ENCODE results near the gene DLD. TPM values are rescaled to one million over a fixed set of nuclear protein-coding genes. Genes with fewer than 3 reads are reported as not detected.

Gene DLD
- total and polyA plus RNA-seq, 2 of the 8 experiments (the other 6 are each of a cell fraction or from before 2014, with no cell fraction given) = 63.7 to 88.5 TPM

DNA sequence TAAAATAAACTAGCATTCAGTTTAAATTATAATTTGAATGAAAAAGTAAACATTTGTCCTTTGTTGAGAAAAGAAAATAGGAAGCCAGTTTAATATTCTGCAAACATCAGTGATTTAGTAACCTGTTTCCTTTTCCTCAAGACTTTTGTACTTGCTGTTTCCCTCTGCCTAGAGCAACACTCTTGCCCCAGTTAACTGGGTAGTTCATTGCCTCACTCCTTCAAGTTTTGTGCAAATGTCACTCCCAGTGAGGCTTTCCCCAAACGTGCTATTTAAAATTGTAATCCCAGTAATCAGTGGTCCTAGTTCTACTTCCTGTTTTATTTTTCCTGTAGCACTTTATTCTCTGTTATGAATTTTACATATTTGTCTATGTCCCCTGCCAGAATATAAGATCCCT, 23.8 kb downstream of the DLD start:
- no peaks in the 10 kb centered on the region for H3K9me3 ChIP-seq (ENCODE audit: insufficient read depth in 2 of 2, low read depth in 1 of 2, low read length in 1 of 2)
- no peak overlapping the region for H2BK120ac ChIP-seq (replicated peaks; ENCODE audit: low read depth, low read length)
- H3K79me1 ChIP-seq (ENCODE audit: low read depth, low read length) = no peaks in the 10 kb centered on the region; the same call in 1 of the 2 replicates
- no peak overlapping the region for H3K4ac ChIP-seq (replicated peaks; ENCODE audit: insufficient read length, low read depth, low read length)
- no peaks in the 10 kb centered on the region for H3K27me3 ChIP-seq (replicated peaks in 1 of 4; ENCODE audit: control insufficient read depth in 3 of 4, extremely low read depth in 1 of 4, insufficient read depth in 3 of 4, low read length in 3 of 4)
- H2BK20ac ChIP-seq (ENCODE audit: low read length) = no peak overlapping the region
- H3K36me3 ChIP-seq (ENCODE audit: control insufficient read depth in 2 of 4, insufficient read depth in 4 of 4, low read length in 3 of 4) = peaks cover 9 to 58% (median 22%) of the 10 kb centered on the region in 4 experiments
- H3K4me1 ChIP-seq (replicated peaks in 1 of 4; ENCODE audit: control insufficient read depth in 3 of 4, insufficient read depth in 4 of 4, low read length in 3 of 4) = no peaks in the 10 kb centered on the region
- FAIRE-seq = no peak
- WGBS, 2 experiments (ENCODE audit: extremely low coverage in 1 of 2, insufficient coverage in 1 of 2, insufficient read length in 1 of 2, insufficient replicate concordance in 2 of 2, low coverage in 1 of 2, low lambda C conversion rate in 2 of 2, missing lambda C conversion rate in 1 of 2) = 76% methylated on average over 1 of the region's 1 CpG; no CpG with 5 or more reads in 1 of the 2 experiments
- H2AFZ ChIP-seq (ENCODE audit: low read length) = no peak overlapping the region
- POLR2A ChIA-PET (ENCODE audit: partially characterized antibody) = no interaction called here
- no peak overlapping the region for H2BK12ac ChIP-seq (ENCODE audit: low read depth, low read length)
- H3K79me2 ChIP-seq (ENCODE audit: control insufficient read depth in 1 of 2, insufficient read depth in 2 of 2, low read length in 2 of 2) = peaks cover 0 to 5% of the 10 kb centered on the region in 2 experiments; a peak in 1 of 4 replicates
- no peak overlapping the region for H3K14ac ChIP-seq (ENCODE audit: insufficient read length)
- H3K9ac ChIP-seq (replicated peaks in 1 of 4; ENCODE audit: extremely low read depth in 1 of 4, low read depth in 3 of 4, low read length in 3 of 4) = no peak overlapping the region
- H3K23me2 ChIP-seq (ENCODE audit: low read depth, low read length) = 0 out of 2 replicates have a peak, but pooled peaks cover 1% of the 10 kb centered on the region
- H4K5ac ChIP-seq (ENCODE audit: insufficient read length, low read depth, low read length) = no peak overlapping the region
- H2AK5ac ChIP-seq (ENCODE audit: low read depth, low read length) = no peak overlapping the region
- H3K4me2 ChIP-seq (ENCODE audit: insufficient read depth in 1 of 2, low read depth in 2 of 2, low read length in 2 of 2) = no peak overlapping the region
- no peak overlapping the region for H3K4me3 ChIP-seq (ENCODE audit: extremely low read depth in 1 of 4, insufficient read depth in 2 of 4, low read depth in 3 of 4, low read length in 4 of 4)
- H2BK5ac ChIP-seq (ENCODE audit: low read depth, low read length) = no peak overlapping the region
- no peak overlapping the region for H3K23ac ChIP-seq (ENCODE audit: insufficient read length)
- H3K56ac ChIP-seq (replicated peaks; ENCODE audit: insufficient read length, low read depth, low read length) = no peak overlapping the region
- H4K20me1 ChIP-seq (replicated peaks in 1 of 2; ENCODE audit: control insufficient read depth in 1 of 2, insufficient read depth in 2 of 2, low read length in 2 of 2) = no peaks in the 10 kb centered on the region
- H4K8ac ChIP-seq (ENCODE audit: extremely low read depth, insufficient read depth, low read length) = no peak overlapping the region
- no peak for DNase-seq (ENCODE audit: low read depth in 1 of 2, low spot score in 2 of 2)
- no peak overlapping the region for H3K27ac ChIP-seq (ENCODE audit: low read depth, low read length)
- no peak overlapping the region for H4K91ac ChIP-seq (replicated peaks; ENCODE audit: insufficient read length, low read length)
- H3K18ac ChIP-seq (ENCODE audit: extremely low read depth, low read length) = no peak overlapping the region
- CTCF ChIA-PET (ENCODE audit: partially characterized antibody) = no interaction called here
- H2BK15ac ChIP-seq (ENCODE audit: low read length) = no peak overlapping the region

Data from H1 (cell line).